GM19328 (cell line): ENCODE results near the gene SMCO2.

Experiments
- ATAC-seq: cut with Tn5 transposase; IDR thresholded peaks from one replicate; pipeline ENCODE4 v1.9.1; 2021; ENCODE audit warnings: mild to moderate bottlenecking, moderate library complexity; ENCODE audit not compliant: unreplicated experiment

The SMCO2 gene

GRCh38 chr12:27497446-27497845 lies 50.9 kb downstream of the SMCO2 start:
- no peak for ATAC-seq

- no peak for ATAC-seq
These were observed 51.6 kb downstream of the SMCO2 start for GRCh38 chr12:27498149-27498548.

- no peak for ATAC-seq
These were observed 52.2 kb downstream of the SMCO2 start for GRCh38 chr12:27498761-27499160.

GRCh38 chr12:27499377-27499776 lies 52.8 kb downstream of the SMCO2 start:
- no peak for ATAC-seq

GRCh38 chr12:27500546-27500945 lies 54.0 kb downstream of the SMCO2 start:
- ATAC-seq, result no peak

GRCh38 chr12:27502021-27502435 lies 55.5 kb downstream of the SMCO2 start:
- no peak for ATAC-seq

- ATAC-seq, result no peak
These were observed 58.0 kb downstream of the SMCO2 start for GRCh38 chr12:27504507-27504906.

GRCh38 chr12:27505109-27505508 lies 58.6 kb downstream of the SMCO2 start:
- ATAC-seq, result no peak

- no peak for ATAC-seq
These were observed 59.2 kb downstream of the SMCO2 start for GRCh38 chr12:27505761-27506160.

- ATAC-seq, result no peak
These were observed 60.2 kb downstream of the SMCO2 start for GRCh38 chr12:27506645-27507189.

- ATAC-seq, result no peak
These were observed 62.3 kb downstream of the SMCO2 start for GRCh38 chr12:27508736-27509431.

GRCh38 chr12:27511031-27511722 lies 64.6 kb downstream of the SMCO2 start:
- ATAC-seq, result no peak

- no peak for ATAC-seq
These were observed 65.1 kb downstream of the SMCO2 start for GRCh38 chr12:27511723-27512045.

- ATAC-seq, result no peak
These were observed 66.8 kb downstream of the SMCO2 start for GRCh38 chr12:27513155-27513824.

GRCh38 chr12:27515671-27516070 lies 69.1 kb downstream of the SMCO2 start:
- no peak for ATAC-seq

GRCh38 chr12:27516625-27517024 lies 70.1 kb downstream of the SMCO2 start:
- no peak for ATAC-seq

- no peak for ATAC-seq
These were observed 71.0 kb downstream of the SMCO2 start for GRCh38 chr12:27517546-27517945.

- ATAC-seq, result no peak
These were observed 71.6 kb downstream of the SMCO2 start for GRCh38 chr12:27517961-27518665.

GRCh38 chr12:27521066-27521465 lies 74.5 kb downstream of the SMCO2 start:
- no peak for ATAC-seq

GRCh38 chr12:27521981-27522380 lies 75.4 kb downstream of the SMCO2 start:
- no peak for ATAC-seq

- peak; percentile 4 for ATAC-seq
These were observed 76.7 kb downstream of the SMCO2 start for GRCh38 chr12:27523305-27523641.
